SHP77 (cell line): ENCODE measurements around the gene COPG2.
"Not testable (repeated sequence)": the region's sequence is repeated elsewhere in the genome, so short reads cannot be mapped to it uniquely, and the experiment has no call there.

Experiments used
- DNase-seq, 2 experiments: peaks; one replicate each; lab custom pipeline; 2025; lab: John Stamatoyannopoulos, UW

Gene COPG2

DNA sequence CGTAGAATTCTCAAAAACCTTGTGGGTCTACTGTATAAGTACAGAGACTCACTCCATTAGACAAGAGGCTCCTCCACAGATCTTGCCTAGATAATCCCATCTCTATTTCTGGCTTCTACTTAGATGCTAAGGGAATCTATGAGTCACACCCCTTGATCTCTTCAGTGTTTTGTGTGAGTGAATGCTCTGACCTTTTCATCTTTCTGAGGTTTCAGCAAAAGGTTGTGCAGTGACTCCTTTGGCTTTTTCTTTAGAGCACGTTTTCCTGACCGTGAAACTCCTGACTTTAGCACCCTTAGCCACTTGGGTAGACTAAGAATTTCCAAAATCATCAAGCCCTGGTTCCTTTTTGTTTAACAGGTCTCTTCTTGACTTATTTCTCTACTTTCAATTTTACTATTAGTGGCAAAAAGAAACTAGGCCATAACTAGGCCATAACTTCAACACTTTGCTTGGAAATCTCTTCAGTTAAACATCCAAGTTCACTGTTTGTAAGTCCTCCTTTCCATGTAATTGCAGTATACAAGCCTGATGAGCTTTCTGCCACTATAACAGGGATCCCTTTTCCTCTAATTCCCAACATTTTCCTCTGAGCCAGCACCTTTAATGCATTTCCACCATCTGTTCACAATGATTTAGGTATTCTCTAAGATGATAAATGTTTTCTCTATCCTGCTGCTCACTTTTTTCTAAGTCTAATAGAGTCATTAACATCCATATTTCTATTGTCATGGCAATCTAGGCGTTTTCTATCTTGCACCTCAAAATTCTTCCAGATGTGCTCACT lies 19.4 kb downstream of the COPG2 start:
- no peak for DNase-seq

DNA sequence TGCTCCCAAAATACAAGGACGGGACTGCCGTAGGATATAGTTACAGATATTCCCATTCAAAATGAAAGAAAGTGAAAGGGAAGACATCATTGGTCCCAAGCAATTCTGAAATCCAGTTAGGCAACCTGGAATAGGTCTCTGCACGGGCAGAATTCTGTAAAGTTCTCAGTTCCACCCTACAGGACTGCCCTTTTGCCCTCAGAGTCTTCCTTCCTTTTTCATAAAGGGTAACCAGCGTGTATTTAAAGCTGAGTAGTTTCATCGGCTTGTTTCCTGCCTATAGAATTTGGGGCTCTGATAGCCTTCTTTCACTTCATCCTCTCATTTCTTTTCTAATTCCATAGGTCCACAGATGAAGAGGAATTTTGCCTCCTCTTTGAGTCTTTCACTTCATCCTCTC lies 20.0 kb downstream of the COPG2 start:
- DNase-seq, result no peak

DNA sequence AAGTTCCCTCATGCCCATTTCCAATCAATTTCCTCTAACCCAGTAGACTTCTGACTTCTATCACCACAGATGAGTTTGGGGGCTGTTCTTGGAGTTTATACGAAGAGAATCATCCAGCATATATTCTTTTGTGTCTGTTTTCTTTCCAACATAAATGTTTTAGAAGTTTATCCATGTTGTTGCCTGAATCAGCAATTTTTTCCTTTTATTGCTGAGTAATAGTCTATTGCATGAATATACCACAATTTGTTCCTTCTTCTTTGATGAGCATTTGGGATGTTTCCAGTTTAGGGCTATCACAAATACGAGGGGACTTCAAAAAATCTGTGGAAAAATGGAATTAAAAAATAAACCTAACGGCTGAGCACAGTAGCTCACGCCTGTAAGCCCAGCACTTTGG lies 26.2 kb downstream of the COPG2 start:
- no peak for DNase-seq

DNA sequence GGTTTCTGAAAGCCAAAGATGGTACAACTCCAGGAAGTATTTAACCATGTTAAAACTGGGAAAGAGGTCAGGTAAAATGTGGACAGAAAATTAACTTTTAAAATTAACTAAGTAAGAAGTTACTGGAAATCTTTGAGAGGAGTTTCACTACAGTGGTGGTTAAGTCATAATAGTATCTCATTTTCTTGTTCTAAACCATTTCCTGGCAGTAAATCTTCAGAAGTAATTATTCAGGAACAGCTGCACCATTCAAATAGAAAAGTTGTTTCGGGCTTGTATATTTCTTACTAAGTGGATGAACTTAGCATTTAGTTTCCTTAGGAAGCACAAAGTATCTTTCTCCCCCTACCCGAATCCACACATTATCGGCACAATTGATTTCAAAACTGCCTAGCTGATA lies 27.1 kb downstream of the COPG2 start:
- no peak for DNase-seq

DNA sequence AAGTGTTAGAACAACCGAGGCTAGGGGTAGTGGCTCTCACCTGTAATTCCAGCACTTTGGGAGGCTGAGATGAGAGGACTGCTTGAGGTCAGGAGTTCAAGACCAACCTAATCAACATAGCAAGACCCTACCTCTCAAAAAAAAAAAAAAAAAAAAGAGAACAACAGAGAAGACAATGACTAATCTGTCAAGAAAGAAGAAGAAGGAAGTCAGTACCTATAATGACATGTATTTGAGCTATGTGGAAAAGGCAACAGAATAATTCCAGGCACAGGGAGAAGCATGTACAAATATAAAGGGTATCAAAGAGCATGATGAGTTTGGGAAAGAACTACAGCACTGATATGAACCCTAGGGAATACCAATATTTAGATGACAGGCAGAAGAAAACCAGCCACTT lies 27.5 kb downstream of the COPG2 start:
- no peak for DNase-seq

DNA sequence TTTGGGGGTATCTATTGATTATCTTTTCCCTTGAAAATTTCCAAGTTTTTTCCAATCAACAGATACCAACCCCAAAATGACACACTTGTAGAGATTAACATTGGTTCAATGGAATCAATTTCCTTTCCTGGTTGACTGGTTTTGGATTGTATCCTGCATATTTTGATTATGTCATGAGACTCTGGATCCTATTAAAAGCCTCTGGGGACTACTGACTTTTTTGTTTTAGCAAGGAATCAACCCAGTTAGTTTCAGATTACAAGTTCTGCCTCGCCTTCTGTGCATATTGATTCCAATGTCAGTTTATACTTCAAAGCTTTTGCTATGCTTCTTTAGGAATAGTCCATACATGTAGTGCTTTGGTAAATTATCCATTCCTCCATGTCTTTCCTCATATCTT lies 29.2 kb downstream of the COPG2 start:
- DNase-seq, result no peak

DNA sequence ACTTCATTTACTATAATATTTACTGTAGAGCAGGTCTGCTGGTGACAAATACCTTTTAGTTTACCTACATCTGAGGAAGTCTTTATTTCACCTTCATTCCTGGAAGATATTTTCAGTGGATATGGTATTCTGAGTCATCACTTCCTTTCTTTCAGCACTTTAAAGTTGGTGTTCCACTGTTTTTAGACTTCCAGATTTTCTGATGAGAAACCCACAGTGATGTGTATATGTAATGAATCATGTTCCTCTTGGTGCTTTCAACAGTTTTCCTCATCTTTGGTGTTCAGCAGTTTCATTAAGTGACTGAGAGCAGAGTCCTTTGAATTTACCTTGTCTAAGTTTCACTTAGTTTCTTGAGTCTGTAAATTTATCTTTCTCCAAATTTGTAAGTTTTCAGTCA lies 36.4 kb downstream of the COPG2 start:
- DNase-seq, result no peak

DNA sequence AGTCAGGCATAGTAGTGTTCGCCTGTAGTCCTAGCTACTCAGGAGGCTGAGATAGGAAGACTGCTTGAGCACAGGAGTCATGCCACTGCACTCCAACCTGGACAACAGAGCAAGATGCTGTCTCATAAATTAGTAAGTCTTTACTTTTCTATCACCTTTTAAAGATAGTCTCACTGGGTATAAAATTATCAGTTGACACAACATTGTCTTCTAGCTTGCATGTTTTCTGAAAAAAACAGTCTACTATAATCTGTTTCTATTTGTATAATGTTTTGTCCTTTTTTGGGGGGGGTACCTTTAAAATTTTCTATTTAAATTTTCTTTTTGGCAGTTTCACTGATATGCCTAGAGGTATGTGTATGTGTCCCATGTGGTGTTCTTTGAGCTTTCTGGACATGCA lies 39.6 kb downstream of the COPG2 start:
- no peak for DNase-seq

DNA sequence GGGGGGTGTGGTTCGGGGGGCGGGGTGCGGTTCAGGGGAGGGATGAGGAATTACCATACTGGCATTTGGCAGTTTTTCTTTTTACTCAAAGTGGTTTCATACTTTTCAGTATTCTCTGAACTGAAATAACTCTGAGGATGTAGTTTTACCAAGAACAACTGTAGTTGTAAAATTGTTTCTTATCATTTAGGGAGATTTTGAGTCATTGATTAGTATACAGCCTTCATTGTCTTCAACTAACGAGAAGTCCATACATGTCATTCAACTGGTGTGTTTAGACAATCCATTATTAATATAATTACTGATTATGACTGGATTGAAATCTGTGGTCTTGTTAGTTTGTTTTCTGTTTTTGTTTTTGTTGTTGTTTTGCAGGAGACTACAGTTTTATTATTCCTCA lies 40.8 kb downstream of the COPG2 start:
- no peak for DNase-seq

DNA sequence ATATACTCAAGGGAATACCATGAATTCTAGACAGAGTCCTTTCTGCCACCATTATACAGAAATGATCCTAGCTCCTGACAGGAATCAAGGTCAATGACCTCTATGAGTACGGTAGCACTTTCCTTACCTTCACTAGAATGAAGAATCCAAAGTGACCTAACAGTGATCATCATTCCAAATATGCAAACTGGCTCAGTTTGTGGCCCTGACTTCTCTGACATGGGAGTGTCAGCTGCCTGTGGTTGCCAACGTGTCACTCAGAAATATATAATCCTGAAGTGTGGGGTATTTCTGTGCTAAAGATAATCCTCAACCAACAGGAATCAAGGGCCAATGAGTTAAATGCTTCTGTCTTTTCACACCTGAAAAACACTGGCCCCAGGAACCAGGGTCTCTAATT lies 45.7 kb downstream of the COPG2 start:
- DNase-seq, result no peak

DNA sequence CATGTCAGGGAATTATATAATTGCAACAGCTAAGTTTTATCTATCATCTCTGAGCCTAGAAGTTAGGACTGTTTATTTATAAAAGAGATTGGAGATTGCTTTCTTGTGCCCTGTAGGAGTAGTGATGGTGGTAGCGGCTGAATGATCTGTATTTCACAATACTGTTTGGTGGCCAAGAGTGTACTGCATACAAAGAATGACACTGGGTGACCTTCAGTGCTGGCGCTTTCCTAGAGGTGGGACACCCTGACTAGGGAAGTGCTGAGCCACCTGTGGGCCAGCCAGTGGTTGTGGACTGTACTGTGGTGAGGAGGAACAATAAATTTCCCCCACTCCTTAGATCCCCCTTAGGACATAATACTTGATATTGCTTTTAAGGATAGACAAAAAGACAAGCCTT lies 53.0 kb downstream of the COPG2 start:
- DNase-seq, result no peak

DNA sequence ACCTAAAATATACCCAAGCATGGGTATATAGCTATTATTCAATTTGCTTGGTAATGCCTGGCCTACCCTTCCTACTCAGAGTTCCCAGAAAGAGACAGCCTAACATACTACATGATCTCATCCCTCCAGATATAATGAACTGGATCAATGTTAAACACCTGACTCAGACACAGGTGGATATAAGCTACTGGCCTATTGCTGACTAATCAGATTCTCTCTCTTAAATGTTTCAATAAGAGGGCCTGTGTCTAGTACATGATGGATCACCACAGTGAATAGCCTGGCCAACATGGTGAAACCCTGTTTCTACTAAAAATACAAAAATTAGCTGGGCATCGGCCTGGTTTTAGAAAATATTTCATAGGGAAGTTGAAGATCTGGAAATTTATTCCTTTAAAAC lies 54.1 kb downstream of the COPG2 start:
- no peak for DNase-seq

DNA sequence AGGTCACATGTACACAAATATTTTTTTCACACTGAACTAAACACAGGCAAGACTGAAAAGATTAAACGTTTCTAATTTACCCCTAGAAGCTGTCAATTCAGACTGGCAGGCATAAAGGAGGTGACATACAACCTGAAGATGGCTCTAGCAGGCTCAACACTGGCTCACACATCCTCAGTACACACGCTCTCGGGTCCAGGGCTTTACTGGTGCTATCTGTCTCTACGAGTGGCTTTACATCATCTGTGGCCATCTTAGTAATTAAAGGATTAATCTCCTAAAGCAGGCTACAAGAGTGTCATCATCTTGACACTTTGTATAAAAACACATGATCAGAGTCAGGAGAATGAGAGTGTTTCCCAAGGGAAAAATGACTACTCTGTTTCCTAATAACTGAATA lies 57.3 kb downstream of the COPG2 start:
- DNase-seq, result no peak

DNA sequence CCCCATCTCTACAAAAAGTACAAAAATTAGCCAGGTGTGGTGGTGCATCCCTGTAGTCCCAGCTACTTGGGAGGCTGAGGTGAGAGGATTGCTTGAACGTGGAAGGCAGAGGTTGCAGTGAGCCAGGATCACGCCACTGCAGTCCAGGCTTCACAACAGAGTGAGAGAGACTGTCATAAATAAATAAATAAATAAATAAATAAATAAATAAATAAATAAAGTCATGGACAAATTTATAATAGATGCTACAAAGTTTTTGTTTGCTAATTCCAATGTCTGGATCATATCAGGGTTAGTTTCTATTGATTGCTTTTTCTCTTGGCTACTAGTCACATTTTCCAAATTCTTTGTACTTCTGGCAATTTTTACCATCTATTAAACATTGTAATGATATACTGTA lies 61.5 kb downstream of the COPG2 start:
- DNase-seq, result not testable (repeated sequence)

DNA sequence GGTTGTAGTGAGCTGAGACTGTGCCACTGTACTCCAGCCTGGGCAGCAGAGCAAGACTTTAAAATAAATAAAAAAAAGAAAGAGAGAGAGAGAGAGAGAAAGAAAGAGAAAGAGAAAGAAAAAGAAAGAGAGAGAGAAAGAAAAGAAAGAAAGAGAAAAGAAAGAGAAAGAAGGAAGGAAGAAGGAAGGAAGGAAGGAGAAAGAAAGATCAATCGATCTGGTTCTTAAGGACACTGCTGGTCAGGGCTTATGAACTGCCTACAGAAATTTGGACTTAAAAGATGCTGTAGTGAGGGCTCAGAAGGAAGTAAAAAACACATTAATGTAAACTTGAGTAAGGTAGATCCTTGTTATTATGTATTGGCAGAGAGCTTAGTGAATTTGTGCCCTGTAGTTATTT lies 62.4 kb downstream of the COPG2 start:
- DNase-seq, result no peak

DNA sequence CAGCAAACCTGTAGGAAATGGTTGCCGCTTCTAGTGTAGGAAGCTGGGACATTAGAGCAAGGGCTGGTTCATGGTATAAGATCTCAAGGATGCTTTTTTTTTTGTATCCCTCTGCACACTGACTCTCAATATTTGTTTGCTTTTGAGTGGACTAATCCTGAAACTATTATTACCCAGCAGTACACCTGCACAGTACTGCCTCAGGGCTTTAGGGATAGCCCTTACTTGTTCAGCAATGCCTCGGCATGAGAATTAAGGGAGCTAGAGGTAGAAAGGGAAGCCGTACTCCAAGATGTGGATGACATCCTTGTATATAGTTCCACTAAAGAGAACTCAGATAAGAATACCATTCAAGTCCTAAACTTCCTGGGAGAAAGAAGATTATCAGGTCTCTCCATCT lies 70.5 kb downstream of the COPG2 start:
- no peak for DNase-seq

DNA sequence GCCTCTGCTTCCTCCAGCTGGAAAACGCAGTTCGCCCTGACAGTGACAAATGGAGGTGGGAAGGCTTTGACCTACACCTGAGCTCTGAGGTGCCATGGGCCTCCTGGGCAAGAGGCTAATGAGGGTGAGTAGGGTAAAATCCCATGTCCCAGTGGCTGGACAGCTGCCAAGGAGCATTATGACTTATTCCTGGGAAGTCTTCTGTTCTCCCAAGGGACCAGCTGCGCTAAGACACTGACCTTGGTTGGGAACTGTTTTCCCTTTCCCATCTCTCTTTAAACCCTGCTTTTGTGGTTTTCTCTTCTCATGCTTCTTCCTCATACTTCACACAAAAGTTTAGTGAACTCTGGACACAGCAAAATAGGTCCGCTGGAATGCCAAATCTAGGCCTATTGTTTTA lies 72.6 kb downstream of the COPG2 start:
- DNase-seq, result no peak

DNA sequence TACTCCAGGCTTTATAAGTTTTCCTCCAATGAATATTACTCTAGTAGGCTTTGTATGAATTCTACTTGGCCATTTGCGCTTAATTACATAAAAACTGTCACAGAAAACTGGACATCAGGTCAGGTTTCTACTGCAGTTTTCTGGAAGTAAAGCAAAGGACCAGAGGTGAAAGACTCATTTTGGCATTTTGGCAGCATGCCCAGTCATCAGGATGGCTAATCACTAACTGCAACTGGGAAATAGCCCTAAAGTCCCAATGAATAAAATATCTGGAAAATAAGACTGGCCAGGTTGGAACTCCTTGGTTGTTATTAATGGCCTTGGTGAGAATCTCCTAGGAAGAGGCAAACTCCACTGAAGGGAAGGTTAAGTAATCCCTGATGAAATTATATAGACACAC lies 75.5 kb downstream of the COPG2 start:
- DNase-seq, result no peak

DNA sequence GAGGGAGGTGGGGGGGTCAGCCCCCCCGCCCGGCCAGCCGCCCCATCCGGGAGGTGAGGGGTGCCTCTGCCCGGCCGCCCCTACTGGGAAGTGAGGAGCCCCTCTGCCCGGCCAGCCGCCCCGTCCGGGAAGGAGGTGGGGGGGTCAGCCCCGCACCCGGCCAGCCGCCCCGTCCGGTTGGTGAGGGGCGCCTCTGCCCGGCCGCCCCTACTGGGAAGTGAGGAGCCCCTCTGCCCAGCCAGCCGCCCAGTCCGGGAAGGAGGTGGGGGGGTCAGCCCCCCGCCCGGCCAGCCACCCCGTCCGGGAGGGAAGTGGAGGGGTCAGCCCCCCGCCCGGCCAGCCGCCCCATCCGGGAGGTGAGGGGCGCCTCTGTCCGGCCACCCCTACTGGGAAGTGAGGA lies 77.1 kb downstream of the COPG2 start:
- DNase-seq, result not testable (repeated sequence)

DNA sequence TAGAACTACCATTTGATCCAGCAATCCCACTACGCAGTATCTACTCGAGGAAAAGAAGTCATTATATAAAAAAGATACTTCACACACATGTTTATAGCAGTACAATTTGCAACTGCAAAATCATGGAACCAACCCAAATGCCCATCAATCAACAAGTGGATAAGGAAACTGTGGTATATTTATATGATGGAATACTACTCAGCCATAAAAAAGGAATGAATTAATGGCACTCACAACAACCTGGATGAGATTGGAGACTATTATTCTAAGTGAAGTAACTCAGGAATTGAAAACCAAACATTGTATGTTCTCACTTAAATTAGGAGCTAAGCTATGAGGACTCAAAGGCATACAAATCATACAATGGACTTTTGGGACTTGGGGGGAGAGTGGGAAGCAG lies 82.6 kb downstream of the COPG2 start:
- not testable (repeated sequence) for DNase-seq

DNA sequence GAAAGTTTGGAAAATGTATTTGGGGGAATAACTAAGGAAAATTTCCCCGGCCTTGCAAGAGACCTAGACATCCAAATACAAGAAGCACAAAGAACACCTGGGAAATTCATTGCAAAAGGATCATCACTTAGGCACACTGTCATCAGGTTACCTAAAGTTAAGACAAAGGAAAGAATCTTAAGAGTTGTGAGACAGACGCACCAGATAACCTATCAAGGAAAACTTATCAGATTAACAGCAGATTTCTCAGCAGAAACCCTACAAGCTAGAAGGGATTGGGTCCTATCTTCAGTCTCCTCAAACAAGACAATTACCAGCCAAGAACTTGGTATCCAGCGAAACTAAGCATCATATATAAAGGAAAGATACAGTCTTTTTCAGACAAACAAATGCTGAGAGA lies 93.4 kb downstream of the COPG2 start:
- not testable (repeated sequence) for DNase-seq

DNA sequence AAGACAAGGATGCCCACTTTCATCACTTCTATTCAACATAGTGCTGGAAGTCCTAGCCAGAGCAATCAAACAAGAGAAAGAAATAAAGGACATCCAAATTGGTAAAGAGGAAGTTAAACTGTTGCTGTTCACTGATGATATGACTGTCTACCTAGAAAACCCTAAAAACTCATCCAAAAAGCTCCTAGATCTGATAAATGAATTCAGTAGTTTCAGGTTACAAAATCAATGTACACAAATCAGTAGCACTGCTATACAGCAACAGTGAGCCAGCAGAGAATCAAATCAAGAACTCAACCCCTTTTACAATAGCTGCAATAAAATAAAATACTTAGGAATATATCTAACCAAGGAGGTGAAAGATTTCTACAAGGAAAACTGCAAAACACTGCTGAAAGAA lies 98.4 kb downstream of the COPG2 start:
- not testable (repeated sequence) for DNase-seq

DNA sequence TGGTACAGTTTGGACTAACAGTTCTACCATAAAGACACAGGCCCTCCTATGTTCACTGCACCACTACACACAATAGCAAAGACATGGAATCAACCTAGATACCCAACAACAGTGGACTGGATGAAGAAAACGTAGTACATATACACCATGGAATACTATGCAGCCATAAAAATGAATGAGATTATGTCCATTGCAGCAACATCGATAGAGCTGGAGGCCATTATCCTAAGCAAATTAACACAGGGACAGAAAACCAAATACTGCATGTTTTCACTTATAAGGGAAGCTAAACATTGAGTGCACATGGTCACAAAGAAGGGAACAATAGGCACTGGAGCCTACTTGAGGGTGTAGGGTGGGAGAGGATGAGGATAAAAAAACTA lies 101.7 kb downstream of the COPG2 start:
- no peak for DNase-seq

DNA sequence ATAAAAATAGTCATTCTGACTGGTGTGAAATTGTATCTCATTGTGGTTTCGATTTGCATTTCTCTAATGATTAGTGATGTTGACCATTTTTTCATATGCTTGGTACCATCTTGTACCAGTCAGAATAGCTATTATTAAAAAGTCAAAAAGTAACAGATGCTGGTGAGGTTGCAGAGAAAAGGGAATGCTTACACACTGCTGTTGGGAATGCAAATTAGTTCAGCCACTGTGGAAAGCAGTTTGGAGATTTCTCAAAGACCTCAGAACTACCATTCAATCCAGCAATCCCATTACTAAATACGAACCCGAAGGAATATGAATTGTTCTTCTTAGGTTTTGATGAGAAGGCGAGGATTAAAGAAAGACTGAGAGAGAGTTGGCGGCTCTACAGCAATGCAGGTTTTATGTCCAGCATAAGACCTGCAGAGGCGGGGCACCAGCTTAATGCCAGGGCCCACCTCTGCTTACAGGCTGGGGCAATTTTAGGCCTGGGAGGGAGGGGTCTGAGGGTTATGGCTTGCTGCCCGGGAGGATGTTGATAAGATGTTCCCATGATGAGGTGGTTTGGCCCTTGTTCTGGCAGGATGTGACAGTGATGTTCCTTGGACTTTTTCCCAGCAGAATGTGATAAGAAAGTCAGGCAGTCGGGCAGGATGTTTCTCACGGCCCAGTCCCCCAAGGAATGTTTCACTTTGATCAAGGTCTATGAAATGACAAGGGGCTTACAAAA lies 102.2 kb downstream of the COPG2 start:
- DNase-seq, result no peak
